Measurements from ENCODE around the gene CCDC116.

CCDC116 gene

DNA sequence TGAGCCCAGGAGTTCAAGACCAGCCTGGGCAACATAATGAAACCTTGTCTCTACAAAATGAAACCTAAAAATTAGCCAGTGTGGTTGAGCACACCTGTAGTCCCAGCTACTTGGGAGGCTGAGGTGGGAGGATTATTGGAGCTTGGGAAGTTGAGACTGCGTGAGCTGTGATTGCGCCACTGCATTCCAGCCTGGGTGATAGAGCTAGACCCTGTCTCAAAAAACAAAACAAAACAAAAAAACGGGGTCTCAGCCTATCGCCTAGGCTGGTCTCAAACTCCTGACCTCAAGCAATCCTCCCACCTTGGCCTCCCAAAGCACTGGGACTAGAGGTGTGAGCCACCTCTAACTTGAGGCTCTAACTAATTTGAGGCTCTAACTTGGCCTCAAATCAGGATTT lies 46.8 kb downstream of the CCDC116 start:
- DNase-seq (ENCODE audit: insufficient read length, low spot score) (no peak), FAIRE-seq (no peak)
- TF ChIP-seq SPI1 (IDR thresholded peaks at IDR 0.05; ENCODE audit: low read depth, low read length) = no peak
- no peak for TF ChIP-seq TAF1 (IDR thresholded peaks at IDR 0.05; ENCODE audit: low read depth, low read length)
- no peak for TF ChIP-seq POLR2A (IDR thresholded peaks at IDR 0.05; ENCODE audit: low read depth, low read length)
- no peak for TF ChIP-seq POU2F2 (IDR thresholded peaks at IDR 0.05; ENCODE audit: low read depth, low read length)
- no peak for TF ChIP-seq PAX5 (IDR thresholded peaks at IDR 0.05; ENCODE audit: insufficient read depth, low read length, severe bottlenecking)
- no peak for TF ChIP-seq POLR2AphosphoS5 (IDR thresholded peaks at IDR 0.05; ENCODE audit: low read depth, low read length)

DNA sequence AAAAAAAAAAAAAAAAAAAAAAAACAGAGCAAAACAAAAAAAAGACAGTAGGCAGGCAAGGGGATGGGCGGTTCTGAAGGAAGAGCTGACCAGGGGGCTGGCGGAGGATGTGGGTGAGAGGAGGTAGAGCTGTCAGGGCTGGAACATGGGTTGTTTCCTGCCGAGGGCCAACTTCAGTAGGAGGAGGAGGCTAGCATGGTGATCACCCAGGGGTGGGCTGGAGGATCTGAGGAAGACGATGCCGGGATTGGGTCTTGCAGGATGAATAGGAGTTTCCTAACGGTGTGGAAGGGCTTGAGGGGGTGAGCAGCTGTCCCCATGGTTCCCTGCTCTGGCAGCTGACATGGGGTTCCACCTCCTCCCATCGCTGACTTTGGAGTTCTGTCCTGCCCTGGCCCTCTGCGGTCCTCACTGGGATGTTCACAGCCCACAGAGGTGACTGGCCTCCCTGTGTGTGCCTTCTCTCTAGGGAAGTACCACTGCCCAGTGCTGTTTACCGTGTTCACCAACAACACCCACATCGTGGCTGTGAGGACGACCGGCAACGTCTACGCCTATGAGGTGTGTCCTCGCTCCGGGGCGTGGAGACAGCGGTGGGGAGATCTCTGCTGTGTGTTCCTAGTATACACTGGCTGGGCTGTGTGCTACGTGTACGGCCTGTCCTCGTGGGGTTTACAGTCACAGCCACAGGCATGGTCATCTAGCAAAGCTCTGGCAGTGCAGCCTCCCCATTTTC lies 48.4 kb downstream of the CCDC116 start:
- TF ChIP-seq POLR2A (IDR thresholded peaks at IDR 0.05; ENCODE audit: low read depth, low read length) (no peak), PAX5 (IDR thresholded peaks at IDR 0.05; ENCODE audit: insufficient read depth, low read length, severe bottlenecking) (no peak), SPI1 (IDR thresholded peaks at IDR 0.05; ENCODE audit: low read depth, low read length) (no peak), POU2F2 (IDR thresholded peaks at IDR 0.05; ENCODE audit: low read depth, low read length) (no peak), TAF1 (IDR thresholded peaks at IDR 0.05; ENCODE audit: low read depth, low read length) (no peak), POLR2AphosphoS5 (IDR thresholded peaks at IDR 0.05; ENCODE audit: low read depth, low read length) (no peak)
- FAIRE-seq (no peak), DNase-seq (ENCODE audit: insufficient read length, low spot score) (no peak)

- no peak for DNase-seq (ENCODE audit: insufficient read length, low spot score)
Observed at GRCh38 chr22:21681566-21682370, 49.2 kb downstream of the CCDC116 start.

GRCh38 chr22:21682385-21683175 lies 50.0 kb downstream of the CCDC116 start:
- FAIRE-seq (no peak), DNase-seq (ENCODE audit: insufficient read length, low spot score) (no peak)
- TF ChIP-seq POLR2A (IDR thresholded peaks at IDR 0.05; ENCODE audit: low read depth, low read length) (no peak), TAF1 (IDR thresholded peaks at IDR 0.05; ENCODE audit: low read depth, low read length) (no peak), SPI1 (IDR thresholded peaks at IDR 0.05; ENCODE audit: low read depth, low read length) (no peak), POU2F2 (IDR thresholded peaks at IDR 0.05; ENCODE audit: low read depth, low read length) (no peak), POLR2AphosphoS5 (IDR thresholded peaks at IDR 0.05; ENCODE audit: low read depth, low read length) (no peak), PAX5 (IDR thresholded peaks at IDR 0.05; ENCODE audit: insufficient read depth, low read length, severe bottlenecking) (no peak)

More at GRCh38 chr22:21681566-21682370, 49.2 kb downstream of the CCDC116 start:
- TF ChIP-seq PAX5 (IDR thresholded peaks at IDR 0.05; ENCODE audit: insufficient read depth, low read length, severe bottlenecking) (no peak), POLR2A (IDR thresholded peaks at IDR 0.05; ENCODE audit: low read depth, low read length) (no peak), POLR2AphosphoS5 (IDR thresholded peaks at IDR 0.05; ENCODE audit: low read depth, low read length) (no peak), POU2F2 (IDR thresholded peaks at IDR 0.05; ENCODE audit: low read depth, low read length) (no peak), TAF1 (IDR thresholded peaks at IDR 0.05; ENCODE audit: low read depth, low read length) (no peak)
- FAIRE-seq = no peak

DNA sequence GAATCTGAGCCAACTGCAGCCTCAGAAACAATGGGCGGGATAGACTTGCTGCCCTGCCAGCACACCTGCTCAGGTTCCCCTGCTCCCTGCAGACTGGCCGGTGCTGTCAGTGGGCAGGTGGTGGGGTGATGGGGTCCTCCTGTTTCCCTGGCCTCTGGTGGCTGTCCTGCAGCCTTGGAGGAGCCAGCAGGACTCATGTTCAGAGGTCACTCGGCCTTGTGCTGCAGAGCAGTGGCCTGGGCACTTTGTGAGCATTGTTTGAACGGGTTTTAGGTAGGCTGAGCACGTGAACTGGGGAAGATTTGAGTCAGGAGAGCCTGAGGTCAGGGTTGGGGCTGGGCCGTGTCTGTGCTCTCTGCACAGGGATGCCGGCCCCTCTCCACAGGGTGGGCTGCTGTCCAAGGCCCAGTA lies 50.8 kb downstream of the CCDC116 start:
- DNase-seq (ENCODE audit: insufficient read length, low spot score) (no peak), FAIRE-seq (no peak)
- no peak for TF ChIP-seq POLR2A (IDR thresholded peaks at IDR 0.05; ENCODE audit: low read depth, low read length)
- no peak for TF ChIP-seq PAX5 (IDR thresholded peaks at IDR 0.05; ENCODE audit: insufficient read depth, low read length, severe bottlenecking)
- no peak for TF ChIP-seq POU2F2 (IDR thresholded peaks at IDR 0.05; ENCODE audit: low read depth, low read length)
- TF ChIP-seq TAF1 (IDR thresholded peaks at IDR 0.05; ENCODE audit: low read depth, low read length) = no peak
- TF ChIP-seq SPI1 (IDR thresholded peaks at IDR 0.05; ENCODE audit: low read depth, low read length) = no peak
- no peak for TF ChIP-seq POLR2AphosphoS5 (IDR thresholded peaks at IDR 0.05; ENCODE audit: low read depth, low read length)

DNA sequence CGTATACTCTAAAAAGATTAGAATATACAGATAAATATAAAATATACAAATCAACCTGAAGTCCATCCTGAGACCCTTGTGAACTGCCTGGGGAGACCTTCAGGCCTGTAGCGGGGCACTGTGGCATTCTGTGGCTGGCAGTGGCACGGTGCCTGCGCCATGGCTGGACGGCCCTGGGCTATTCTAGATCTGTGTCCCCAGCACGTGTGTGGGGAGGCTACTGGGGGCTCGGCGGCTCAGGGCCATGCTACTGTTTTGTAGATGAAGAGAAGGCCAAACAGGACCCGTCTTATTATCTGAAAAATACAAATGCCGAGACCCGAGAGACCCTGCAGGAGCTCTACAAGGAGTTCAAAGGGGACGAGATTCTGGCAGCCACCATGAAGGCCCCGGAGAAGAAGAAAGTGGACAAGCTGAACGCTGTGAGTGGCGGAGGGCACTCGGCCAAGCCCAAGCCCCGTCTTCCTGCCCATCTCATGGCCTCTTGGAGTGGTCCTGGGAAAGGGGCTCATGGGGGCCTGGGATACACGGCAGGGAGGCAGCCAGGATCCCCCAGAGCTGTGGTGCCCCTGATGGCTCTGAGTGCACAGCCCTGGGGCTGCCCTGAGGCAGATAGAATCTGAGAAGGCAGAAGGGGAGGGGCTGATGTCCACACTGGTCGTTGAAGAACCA lies 52.1 kb downstream of the CCDC116 start:
- no peak for TF ChIP-seq POU2F2 (IDR thresholded peaks at IDR 0.05; ENCODE audit: low read depth, low read length)
- no peak for TF ChIP-seq PAX5 (IDR thresholded peaks at IDR 0.05; ENCODE audit: insufficient read depth, low read length, severe bottlenecking)
- TF ChIP-seq POLR2AphosphoS5 (IDR thresholded peaks at IDR 0.05; ENCODE audit: low read depth, low read length) = no peak
- no peak for TF ChIP-seq POLR2A (IDR thresholded peaks at IDR 0.05; ENCODE audit: low read depth, low read length)
- no peak for TF ChIP-seq TAF1 (IDR thresholded peaks at IDR 0.05; ENCODE audit: low read depth, low read length)
- TF ChIP-seq SPI1 (IDR thresholded peaks at IDR 0.05; ENCODE audit: low read depth, low read length) = no peak
- DNase-seq (ENCODE audit: insufficient read length, low spot score) (no peak), FAIRE-seq (no peak)

DNA sequence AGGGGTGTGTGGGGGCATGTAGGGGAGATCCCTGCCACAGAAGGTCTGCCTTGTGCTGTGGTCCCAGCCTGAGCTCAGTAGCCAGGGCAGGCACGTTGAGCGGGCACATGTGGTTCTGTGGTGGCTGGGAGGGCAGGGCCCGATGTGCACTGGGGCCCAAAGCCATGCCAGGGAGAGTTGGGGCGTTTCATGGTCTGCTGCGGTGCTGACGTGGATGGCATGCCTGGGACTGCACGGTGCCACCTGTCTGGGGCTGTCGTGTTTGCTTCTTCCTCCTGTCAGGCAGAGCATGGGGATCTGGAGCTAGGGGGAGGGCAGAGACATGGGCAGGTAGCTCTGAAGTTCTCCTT lies 52.6 kb downstream of the CCDC116 start:
- DNase-seq (ENCODE audit: insufficient read length, low spot score) = no peak
- TF ChIP-seq POU2F2 (IDR thresholded peaks at IDR 0.05; ENCODE audit: low read depth, low read length) = no peak
- TF ChIP-seq TAF1 (IDR thresholded peaks at IDR 0.05; ENCODE audit: low read depth, low read length) = no peak
- TF ChIP-seq PAX5 (IDR thresholded peaks at IDR 0.05; ENCODE audit: insufficient read depth, low read length, severe bottlenecking) = no peak
- no peak for TF ChIP-seq POLR2A (IDR thresholded peaks at IDR 0.05; ENCODE audit: low read depth, low read length)
- TF ChIP-seq POLR2AphosphoS5 (IDR thresholded peaks at IDR 0.05; ENCODE audit: low read depth, low read length) = no peak
- TF ChIP-seq SPI1 (IDR thresholded peaks at IDR 0.05; ENCODE audit: low read depth, low read length) = no peak
- FAIRE-seq = no peak

GRCh38 chr22:21686193-21686608 lies 53.6 kb downstream of the CCDC116 start:
- no peak for DNase-seq (ENCODE audit: insufficient read length, low spot score)

More at GRCh38 chr22:21686193-21686608, 53.6 kb downstream of the CCDC116 start:
- TF ChIP-seq TAF1 (IDR thresholded peaks at IDR 0.05; ENCODE audit: low read depth, low read length) = no peak
- no peak for TF ChIP-seq POLR2A (IDR thresholded peaks at IDR 0.05; ENCODE audit: low read depth, low read length)
- TF ChIP-seq POLR2AphosphoS5 (IDR thresholded peaks at IDR 0.05; ENCODE audit: low read depth, low read length) = no peak
- no peak for TF ChIP-seq PAX5 (IDR thresholded peaks at IDR 0.05; ENCODE audit: insufficient read depth, low read length, severe bottlenecking)
- no peak for TF ChIP-seq SPI1 (IDR thresholded peaks at IDR 0.05; ENCODE audit: low read depth, low read length)
- no peak for TF ChIP-seq POU2F2 (IDR thresholded peaks at IDR 0.05; ENCODE audit: low read depth, low read length)
- no peak for FAIRE-seq
